ENCODE measurements around the gene TMEM52. TPM values are rescaled to one million over a fixed set of nuclear protein-coding genes. Genes with fewer than 3 reads are reported as not detected.
"Not testable (repeated sequence)": the region's sequence is repeated elsewhere in the genome, so short reads cannot be mapped to it uniquely, and the experiment has no call there.

TMEM52 gene
- total RNA-seq, 4 donors from 2014 or later = 1.4 to 6.3 (median 4.2) TPM; not detected in 1

DNA sequence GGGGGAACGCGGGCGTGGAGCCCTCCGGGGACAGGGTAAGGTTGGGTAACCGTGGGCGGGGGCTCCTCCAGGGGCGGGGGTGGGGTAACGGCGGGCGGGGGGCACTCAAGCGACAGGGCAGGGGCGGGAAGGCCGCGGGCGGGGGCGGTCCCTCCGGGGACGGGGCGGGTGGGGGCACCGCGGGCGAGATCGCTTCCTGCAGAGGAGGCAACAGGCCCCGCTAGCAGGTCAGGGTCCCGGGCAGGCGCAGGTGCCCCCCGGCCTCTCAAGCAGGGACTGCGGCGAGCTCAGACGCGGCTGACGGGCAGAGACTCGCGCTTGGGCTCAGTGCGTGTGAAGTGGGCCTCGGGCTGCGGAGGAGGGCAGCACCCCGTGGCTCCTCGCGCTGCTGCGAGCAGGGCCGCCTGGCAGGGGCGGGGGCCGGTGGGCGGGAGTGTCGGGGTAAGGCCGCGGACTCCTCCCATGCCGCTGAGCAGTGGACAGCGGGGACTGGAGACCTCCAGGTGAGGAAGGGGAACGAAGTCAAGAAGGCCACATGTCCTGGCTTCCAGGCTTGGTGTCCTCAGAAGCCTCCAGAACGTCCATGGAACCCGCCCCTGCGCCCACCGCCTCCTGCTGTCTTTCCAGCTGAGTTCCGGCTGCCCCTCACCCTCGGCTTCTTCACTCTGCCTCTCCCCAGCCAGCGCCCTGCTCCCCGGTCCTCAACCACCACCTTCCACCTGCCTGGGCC lies 27.6 kb downstream of the TMEM52 start:
- Histone ChIP-seq H3K36me3 (no peaks in the 10 kb centered on the region), H3K9me3 (no peaks in the 10 kb centered on the region), H3K4me3 (peak overlapping the region; percentile 79 to 99 (median 92)), H3K27me3 (peaks cover 0 to 18% (median 7%) of the 10 kb centered on the region in 4 donors), H3K4me1 (peaks cover 56 to 71% (median 67%) of the 10 kb centered on the region in 4 donors), H3K27ac (replicated peaks in 1 of 4) (peak overlapping the region; percentile 92 to 99 (median 97))
- 2% methylated on average over 15 of the region's 59 CpGs for WGBS
- intact Hi-C loops (cut with DNase I) = no loop called here
- peak; percentile 97 for DNase-seq (ENCODE audit: extremely low spot score)
- TF ChIP-seq POLR2AphosphoS5 (IDR thresholded peaks at IDR 0.05) (peak; percentile 40 to 62), EP300 (IDR thresholded peaks at IDR 0.05) (no peak)

- no CpG with 5 or more reads among the region's 137 CpGs for WGBS
- peak; percentile 95 for DNase-seq (ENCODE audit: extremely low spot score)
- H3K4me3 ChIP-seq = peak within 1 kb of the TSS; percentile 79 to 99 (median 92)
- peak within 1 kb of the TSS; percentile 92 to 99 (median 97) for H3K27ac ChIP-seq (replicated peaks in 1 of 4)
- H3K9me3 ChIP-seq = no peaks in the 10 kb centered on the region
- intact Hi-C loops (cut with DNase I) = no loop called here
- no peaks in the 10 kb centered on the region for H3K36me3 ChIP-seq
- H3K27me3 ChIP-seq = peaks cover 0 to 10% (median 4%) of the 10 kb centered on the region in 4 donors
- peaks cover 58 to 79% (median 74%) of the 10 kb centered on the region in 4 donors for H3K4me1 ChIP-seq
- peak; percentile 72 to 80 for TF ChIP-seq POLR2AphosphoS5 (IDR thresholded peaks at IDR 0.05)
- peak; percentile 29 for TF ChIP-seq POLR2A (IDR thresholded peaks at IDR 0.05; ENCODE audit: low read depth)
- TF ChIP-seq EP300 (IDR thresholded peaks at IDR 0.05) = no peak
These were observed 28.4 kb downstream of the TMEM52 start, which contains the start of gene GNB1 for GRCh38 chr1:1890506-1891348. Gene GNB1 (minus strand): TSS chr1:1891087. CDS start chr1:1825453, 65,634 bp downstream.

GRCh38 chr1:1889847-1890505 lies 29.1 kb downstream of the TMEM52 start:
- intact Hi-C loops (cut with DNase I) = loop anchor here (5.0 kb wide), 1 partner anchor 38 kb away; no protein-coding TSS in a partner anchor

DNA sequence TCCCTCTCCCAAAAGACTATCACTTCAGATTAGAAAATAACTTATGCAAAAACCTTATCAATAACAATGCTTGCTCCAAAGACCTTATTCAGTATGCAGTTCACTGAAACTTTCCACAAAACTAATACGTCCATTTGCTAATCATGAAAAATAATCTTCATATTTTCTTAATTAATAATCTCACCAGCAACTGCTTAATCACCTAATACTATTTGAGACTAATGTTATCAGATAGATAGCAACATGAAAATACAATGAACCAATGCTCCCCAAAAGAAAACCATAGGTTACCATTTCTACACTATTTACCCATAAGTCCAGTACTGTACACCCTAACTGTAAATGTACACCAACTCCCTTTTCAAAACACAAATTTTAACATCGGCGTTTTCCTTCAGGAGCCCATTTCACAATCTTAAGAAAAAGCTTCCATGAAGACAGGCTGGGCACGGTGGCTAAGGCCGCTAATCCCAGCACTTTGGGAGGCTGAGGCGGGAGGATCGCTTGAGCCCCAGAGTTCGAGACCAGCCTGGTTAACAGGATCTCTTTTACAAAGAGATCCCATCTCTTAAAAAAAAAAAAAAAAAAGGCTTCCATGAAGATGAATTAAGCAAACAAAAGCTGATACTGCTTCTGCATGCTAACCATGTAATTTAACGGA lies 29.9 kb downstream of the TMEM52 start:
- Histone ChIP-seq H3K4me3 (peak overlapping the region; percentile 79 to 99 (median 92)), H3K36me3 (peaks cover 0 to 7% (median 0%) of the 10 kb centered on the region in 4 donors), H3K4me1 (peaks cover 46 to 76% (median 71%) of the 10 kb centered on the region in 4 donors), H3K27me3 (no peaks in the 10 kb centered on the region), H3K27ac (replicated peaks in 1 of 4) (peak overlapping the region; percentile 92 to 99 (median 97)), H3K9me3 (no peaks in the 10 kb centered on the region)
- TF ChIP-seq POLR2AphosphoS5 (IDR thresholded peaks at IDR 0.05) (no peak), CTCF (IDR thresholded peaks at IDR 0.05) (no peak), POLR2A (IDR thresholded peaks at IDR 0.05; ENCODE audit: low read depth) (no peak), EP300 (IDR thresholded peaks at IDR 0.05) (no peak)
- DNase-seq (ENCODE audit: extremely low spot score) = no peak
- WGBS = 8% methylated on average over 9 of the region's 9 CpGs
- intact Hi-C loops (cut with DNase I) = loop anchor here (5.0 kb wide), 1 partner anchor 37 kb away; no protein-coding TSS in a partner anchor

More at GRCh38 chr1:1889847-1890505, 29.1 kb downstream of the TMEM52 start:
- peaks cover 0 to 4% (median under 1%) of the 10 kb centered on the region in 4 donors for H3K27me3 ChIP-seq
- H3K9me3 ChIP-seq = no peaks in the 10 kb centered on the region
- peak overlapping the region; percentile 79 to 99 (median 92) for H3K4me3 ChIP-seq
- TF ChIP-seq EP300 (IDR thresholded peaks at IDR 0.05) (no peak), CTCF (IDR thresholded peaks at IDR 0.05) (no peak), POLR2A (IDR thresholded peaks at IDR 0.05; ENCODE audit: low read depth) (no peak), POLR2AphosphoS5 (IDR thresholded peaks at IDR 0.05) (no peak)
- no peak for DNase-seq (ENCODE audit: extremely low spot score)
- peaks cover 54 to 76% (median 73%) of the 10 kb centered on the region in 4 donors for H3K4me1 ChIP-seq
- no peaks in the 10 kb centered on the region for H3K36me3 ChIP-seq
- peak overlapping the region; percentile 92 to 99 (median 97) for H3K27ac ChIP-seq (replicated peaks in 1 of 4)
- WGBS = 1% methylated on average over 15 of the region's 88 CpGs

DNA sequence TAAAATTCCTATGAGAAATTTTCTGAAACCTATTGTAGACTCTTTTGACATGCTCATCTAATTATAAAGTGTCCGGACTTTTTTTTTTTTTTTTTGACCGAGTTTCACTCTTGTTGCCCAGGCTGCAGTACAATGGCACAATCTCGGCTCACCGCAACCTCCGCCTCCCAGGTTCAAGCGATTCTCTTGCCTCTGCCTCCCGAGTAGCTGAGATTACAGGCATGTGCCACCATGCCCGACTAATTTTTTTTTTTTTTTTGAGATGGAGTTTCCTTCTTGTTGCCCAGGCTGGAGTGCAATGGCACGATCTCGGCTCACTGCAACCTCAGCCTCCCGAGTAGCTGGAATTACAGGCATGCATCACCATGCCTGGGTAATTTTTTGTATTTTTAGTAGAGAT lies 35.2 kb downstream of the TMEM52 start:
- H3K9me3 ChIP-seq; intact Hi-C loops (cut with DNase I); H3K4me3 ChIP-seq; H3K27me3 ChIP-seq; DNase-seq (ENCODE audit: extremely low spot score): not testable (repeated sequence)
- 79% methylated on average over 11 of the region's 11 CpGs for WGBS
- Histone ChIP-seq H3K4me1 (peaks cover 67 to 95% (median 89%) of the 10 kb centered on the region in 4 donors), H3K27ac (replicated peaks in 1 of 4) (peak overlapping the region in 1 of 4 donors; percentile 26), H3K36me3 (peaks cover 0 to 13% (median under 1%) of the 10 kb centered on the region in 4 donors)
